Activated B cell treated with CpG ODN at 0.5 μM for 24 hours (primary cell): ENCODE measurements around the gene DUSP22. TPM values are rescaled to one million over a fixed set of nuclear protein-coding genes. Genes with fewer than 3 reads are reported as not detected.

Experiments
- ATAC-seq: fragments of 200-7000 bp; cut with Tn5 transposase; one replicate; pipeline ENCODE4 v1.10.0; 2021; ENCODE audit warnings: low read depth, mild to moderate bottlenecking, moderate library complexity
- CTCF ChIA-PET: fragments of 350-600 bp; sonication (Branson Sonifier 250); formaldehyde crosslinking; loops from one replicate; lab custom pipeline; 2021; ENCODE audit warnings: antibody characterized with exemption; lab: Charles Lee
- POLR2A ChIA-PET: fragments of 350-600 bp; sonication (Branson Sonifier 250); formaldehyde crosslinking; loops from one replicate; lab custom pipeline; 2021; ENCODE audit warnings: antibody characterized with exemption; lab: Charles Lee
- DNase-seq: peaks from one replicate; pipeline ENCODE4 v3.0.0; 2022
- H3K27ac Mint-ChIP-seq: one replicate; pipeline ENCODE4 v1.8.0; 2020; ENCODE audit warnings: mixed read lengths
- H3K27me3 Mint-ChIP-seq: one replicate; pipeline ENCODE4 v1.8.0; 2021; ENCODE audit warnings: mixed read lengths
- H3K36me3 Mint-ChIP-seq: one replicate; pipeline ENCODE4 v1.8.0; 2021; ENCODE audit warnings: low read depth, mixed read lengths
- H3K4me1 Mint-ChIP-seq: one replicate; pipeline ENCODE4 v1.8.0; 2021; ENCODE audit warnings: mixed read lengths
- H3K4me3 Mint-ChIP-seq: one replicate; pipeline ENCODE4 v1.8.0; 2020; ENCODE audit warnings: mild to moderate bottlenecking, mixed read lengths
- H3K9me3 Mint-ChIP-seq: one replicate; pipeline ENCODE4 v1.8.0; 2020; ENCODE audit warnings: mixed read lengths
- intact Hi-C: fragments of 100-400 bp; cut with micrococcal nuclease; formaldehyde crosslinking; loops from one replicate; pipeline ENCODE4 v1.15.1; 2024
- total RNA-seq: library from RNA; stranded (reverse); gene quantifications from 2 replicates; pipeline ENCODE4 v1.2.3, GENCODE V29; 2022
- TF ChIP-seq, protein P1 (sequence below): fragments of 200-600 bp; IDR thresholded peaks from one replicate; pipeline ENCODE4 v1.8.0; 2022; ENCODE audit warnings: antibody characterized with exemption, mild to moderate bottlenecking

Gene DUSP22
- total RNA-seq, 1 donor from 2014 or later = 153 TPM

DNA sequence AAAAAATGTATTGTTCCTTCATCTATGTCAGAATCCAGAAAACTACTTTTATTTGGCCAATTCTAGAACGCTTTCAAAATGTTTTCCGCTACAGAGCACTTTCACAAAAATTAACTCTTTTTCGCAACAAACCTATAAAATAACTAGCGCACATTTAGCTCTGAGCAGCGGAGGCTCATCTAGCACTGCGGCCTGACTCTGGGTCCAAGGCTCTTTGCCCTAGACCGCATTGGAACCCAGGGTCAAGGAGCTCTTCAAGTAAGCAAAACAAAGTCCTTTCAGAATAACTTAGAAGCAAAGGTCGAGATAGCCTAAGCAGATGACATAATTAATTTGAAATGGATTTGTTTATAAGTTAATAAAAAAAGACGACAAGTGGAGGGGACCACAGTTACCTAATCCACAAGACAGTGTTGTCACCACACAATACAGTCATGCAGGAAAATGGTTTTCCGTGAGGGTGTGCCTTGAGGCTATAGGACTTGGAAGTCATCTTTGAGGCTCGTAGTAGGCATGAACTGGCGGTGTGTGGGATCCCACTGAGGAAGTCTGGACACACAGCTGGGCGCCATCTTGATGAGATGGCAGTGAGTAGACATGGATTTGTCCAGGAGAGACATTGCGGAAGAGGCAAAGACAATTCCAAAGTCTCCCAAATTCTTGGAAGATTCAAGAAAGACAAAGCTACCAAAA, 70.1 kb downstream of the DUSP22 start:
- Mint-ChIP-seq H3K4me1 (peaks cover 81% of the 10 kb centered on the region), H3K27ac (no peak overlapping the region), H3K9me3 (no peaks in the 10 kb centered on the region), H3K27me3 (no peaks in the 10 kb centered on the region), H3K4me3 (no peak overlapping the region), H3K36me3 (no peaks in the 10 kb centered on the region)
- DNase-seq (no peak), ATAC-seq (no peak)
- ChIA-PET POLR2A (interaction anchor here (1.2 to 2.3 kb wide), 3 partner anchors 14 to 30 kb away, joined by 4 to 12 read pairs (median 5); partner anchors contain the start of gene IRF4), CTCF (interaction anchor here (1.2 kb wide), 1 partner anchor 11 kb away, joined by 3 read pairs; no protein-coding TSS in a partner anchor)
- TF ChIP-seq, protein P1, sequence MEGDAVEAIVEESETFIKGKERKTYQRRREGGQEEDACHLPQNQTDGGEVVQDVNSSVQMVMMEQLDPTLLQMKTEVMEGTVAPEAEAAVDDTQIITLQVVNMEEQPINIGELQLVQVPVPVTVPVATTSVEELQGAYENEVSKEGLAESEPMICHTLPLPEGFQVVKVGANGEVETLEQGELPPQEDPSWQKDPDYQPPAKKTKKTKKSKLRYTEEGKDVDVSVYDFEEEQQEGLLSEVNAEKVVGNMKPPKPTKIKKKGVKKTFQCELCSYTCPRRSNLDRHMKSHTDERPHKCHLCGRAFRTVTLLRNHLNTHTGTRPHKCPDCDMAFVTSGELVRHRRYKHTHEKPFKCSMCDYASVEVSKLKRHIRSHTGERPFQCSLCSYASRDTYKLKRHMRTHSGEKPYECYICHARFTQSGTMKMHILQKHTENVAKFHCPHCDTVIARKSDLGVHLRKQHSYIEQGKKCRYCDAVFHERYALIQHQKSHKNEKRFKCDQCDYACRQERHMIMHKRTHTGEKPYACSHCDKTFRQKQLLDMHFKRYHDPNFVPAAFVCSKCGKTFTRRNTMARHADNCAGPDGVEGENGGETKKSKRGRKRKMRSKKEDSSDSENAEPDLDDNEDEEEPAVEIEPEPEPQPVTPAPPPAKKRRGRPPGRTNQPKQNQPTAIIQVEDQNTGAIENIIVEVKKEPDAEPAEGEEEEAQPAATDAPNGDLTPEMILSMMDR = no peak
- intact Hi-C loops = no loop called here

DNA sequence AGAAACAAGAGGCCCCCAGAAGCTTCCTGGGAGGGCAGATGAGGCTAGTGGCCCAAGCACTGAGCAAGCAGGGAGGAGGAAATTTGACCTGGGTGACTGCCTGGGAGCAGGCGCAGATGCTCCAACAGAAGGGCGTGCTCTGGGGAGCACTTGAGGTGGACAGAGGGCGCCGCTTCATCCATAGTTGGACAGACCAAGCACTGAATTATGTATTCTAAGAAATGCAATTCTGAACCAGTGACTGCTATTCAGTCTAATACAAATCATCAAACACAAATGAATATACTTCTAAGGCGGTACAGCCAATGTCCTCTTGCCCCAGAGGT, 70.6 kb downstream of the DUSP22 start:
- intact Hi-C loops = no loop called here
- Mint-ChIP-seq H3K4me1 (peaks cover 75% of the 10 kb centered on the region), H3K4me3 (no peak overlapping the region), H3K9me3 (no peaks in the 10 kb centered on the region), H3K27ac (no peak overlapping the region), H3K36me3 (no peaks in the 10 kb centered on the region), H3K27me3 (no peaks in the 10 kb centered on the region)
- ChIA-PET CTCF (no interaction called here), POLR2A (interaction anchor here (1.1 to 1.2 kb wide), 2 partner anchors 27 to 70 kb away, joined by 4 read pairs; partner anchors contain the start of gene DUSP22)
- DNase-seq = no peak
- TF ChIP-seq, protein P1 = no peak
- ATAC-seq = no peak

DNA sequence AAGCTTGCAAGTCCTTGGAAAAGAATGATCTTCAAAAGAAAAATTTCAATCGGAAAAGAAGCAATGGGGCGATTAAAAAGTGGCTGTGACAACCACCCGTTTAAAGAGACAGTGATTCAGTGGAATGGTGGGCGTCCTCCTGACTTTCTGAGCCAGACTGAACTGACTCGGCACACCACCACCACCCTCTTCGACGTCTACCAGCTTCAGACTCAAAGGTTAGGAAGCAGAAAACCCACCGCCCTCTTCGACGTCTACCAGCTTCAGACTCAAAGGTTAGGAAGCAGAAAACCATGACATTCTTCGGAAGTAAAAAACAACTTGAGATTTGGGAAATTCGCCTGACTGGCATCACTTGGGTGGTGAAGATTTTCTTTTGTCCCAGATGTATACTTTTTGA, 71.0 kb downstream of the DUSP22 start:
- TF ChIP-seq, protein P1 = no peak
- no peak overlapping the region for H3K27ac Mint-ChIP-seq
- intact Hi-C loops = no loop called here
- CTCF ChIA-PET = no interaction called here
- H3K27me3 Mint-ChIP-seq = no peaks in the 10 kb centered on the region
- H3K4me1 Mint-ChIP-seq = peaks cover 71% of the 10 kb centered on the region
- POLR2A ChIA-PET = interaction anchor here (0.7 to 1.2 kb wide), 3 partner anchors 27 to 136 kb away, joined by 3 to 4 read pairs (median 4); partner anchors contain the start of gene DUSP22
- H3K4me3 Mint-ChIP-seq = no peak overlapping the region
- H3K36me3 Mint-ChIP-seq = no peaks in the 10 kb centered on the region
- no peaks in the 10 kb centered on the region for H3K9me3 Mint-ChIP-seq
- ATAC-seq = no peak
- no peak for DNase-seq

DNA sequence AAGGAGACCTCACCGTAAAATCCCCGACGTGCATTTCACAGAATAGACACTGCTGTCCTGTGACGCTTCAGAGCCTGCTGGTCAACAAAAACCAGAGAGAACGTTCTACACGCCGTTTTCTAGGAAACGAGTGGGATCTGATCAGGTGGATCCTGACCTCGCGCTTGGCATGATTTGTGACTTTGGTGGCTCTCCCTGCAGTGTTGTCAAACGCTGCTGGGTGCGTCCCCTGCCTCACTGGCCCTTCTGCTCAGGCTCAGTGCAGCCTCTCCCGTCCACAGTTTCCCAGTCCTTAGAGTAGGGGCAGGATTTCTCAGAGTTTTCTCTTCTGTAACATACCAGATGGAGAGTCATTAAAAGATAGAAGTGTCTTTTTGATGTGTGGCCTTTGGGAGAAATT, 71.6 kb downstream of the DUSP22 start:
- DNase-seq (no peak), ATAC-seq (no peak)
- TF ChIP-seq, protein P1 = no peak
- intact Hi-C loops = no loop called here
- no peaks in the 10 kb centered on the region for H3K27me3 Mint-ChIP-seq
- no peaks in the 10 kb centered on the region for H3K36me3 Mint-ChIP-seq
- no peak overlapping the region for H3K4me3 Mint-ChIP-seq
- ChIA-PET POLR2A (interaction anchor here (0.6 to 2.4 kb wide), 9 partner anchors 11 to 137 kb away, joined by 3 to 10 read pairs (median 4); partner anchors contain the start of genes DUSP22 and IRF4), CTCF (no interaction called here)
- H3K27ac Mint-ChIP-seq = no peak overlapping the region
- peaks cover 65% of the 10 kb centered on the region for H3K4me1 Mint-ChIP-seq
- H3K9me3 Mint-ChIP-seq = no peaks in the 10 kb centered on the region
